K562 (cell line): ENCODE measurements around the gene SPDL1. TPM values are rescaled to one million over a fixed set of nuclear protein-coding genes. Genes with fewer than 3 reads are reported as not detected.
A peak's percentile ranks its signal among the peaks of the same experiment; 100 is the strongest.

Source experiments
- ATAC-seq: fragments of 200-7000 bp; cut with Tn5 transposase; 3 replicates; pipeline ENCODE4 v1.9.1; 2020; ENCODE audit warnings: moderate library complexity
- BruUV-seq: library from RNA; stranded (reverse); fragments of 400-500 nt; replicated peaks from 2 replicates; lab custom pipeline; 2021; lab: Mats Ljungman, UMichigan
- CTCF ChIA-PET: fragments of 300-600 bp; formaldehyde crosslinking; extraction: SDS; loops from one replicate; lab custom pipeline; 2021; ENCODE audit warnings: low intra/inter-chr PET ratio; lab: Yijun Ruan, JAX
- POLR2A ChIA-PET: fragments of 300-600, 350-650 bp; sonication (Branson Sonifier 250); formaldehyde crosslinking; extraction: SDS; loops from one replicate; lab custom pipeline; 2021; ENCODE audit warnings: antibody characterized with exemption, inconsistent platforms; lab: Yijun Ruan, JAX
- DNase-seq, 4 experiments: peaks; one replicate each; pipeline versions ENCODE4 v3.0.0 to v3.0.0-alpha.2; 2011 to 2018; ENCODE audit warnings: low spot score in 3 of 4, mixed read lengths in 3 of 4; ENCODE audit errors: extremely low read depth in 1 of 4
- FAIRE-seq: peaks from 2 replicates; lab custom pipeline; 2011; peaks lifted over from hg19 to GRCh38; lab: Jason Lieb, UNC
- H2AFZ ChIP-seq: 2 replicates; pipeline ENCODE4 v1.6.0; 2011; ENCODE audit warnings: low read depth, low read length, control low read depth, inconsistent platforms
- H3K27ac ChIP-seq: fragments of 200-600 bp; 3 replicates; pipeline ENCODE4 v1.8.0; 2011; ENCODE audit warnings: low read depth, mild to moderate bottlenecking, control low read depth, inconsistent platforms, low read length, moderate library complexity, mixed read lengths; ENCODE audit errors: extremely low read depth
- H3K27me3 ChIP-seq, 2 experiments: fragments of 300-600 bp in 1 of 2; 2 replicates in 1 of 2; 3 replicates in 1 of 2; pipeline versions ENCODE4 v1.6.0 to v1.8.0; 2011; ENCODE audit warnings: inconsistent platforms in 2 of 2, low read length in 2 of 2, mild to moderate bottlenecking in 1 of 2, mixed read lengths in 1 of 2, moderate library complexity in 1 of 2; ENCODE audit not compliant: control insufficient read depth in 2 of 2, insufficient read depth in 2 of 2
- H3K36me3 ChIP-seq: fragments of 300-600 bp; 3 replicates; pipeline ENCODE4 v1.8.0; 2011; ENCODE audit warnings: mild to moderate bottlenecking, low read length, inconsistent platforms; ENCODE audit not compliant: control insufficient read depth, insufficient read depth
- H3K4me1 ChIP-seq, 2 experiments: fragments of 200-600 bp in 1 of 2; replicated peaks in 1 of 2; 2 replicates in 1 of 2; 3 replicates in 1 of 2; pipeline versions ENCODE4 v1.5.1 to v1.8.0; 2011; ENCODE audit warnings: inconsistent platforms in 2 of 2, low read length in 2 of 2, mild to moderate bottlenecking in 1 of 2, mixed read lengths in 1 of 2, moderate library complexity in 1 of 2; ENCODE audit not compliant: control insufficient read depth in 2 of 2, insufficient read depth in 2 of 2
- H3K4me2 ChIP-seq: 2 replicates; pipeline ENCODE4 v1.6.1; 2011; ENCODE audit warnings: low read length, control low read depth, inconsistent platforms, mixed read lengths; ENCODE audit not compliant: insufficient read depth
- H3K4me3 ChIP-seq: fragments of 200-600 bp; sonication (generic), shearing (Covaris generic); 2 replicates; pipeline ENCODE4 v1.5.1; 2016; ENCODE audit warnings: control low read depth, inconsistent platforms
- H3K79me2 ChIP-seq: fragments of 200-600 bp; 3 replicates; pipeline ENCODE4 v1.8.0; 2011; ENCODE audit warnings: low read length, inconsistent platforms; ENCODE audit not compliant: control insufficient read depth, insufficient read depth
- H3K9ac ChIP-seq, 2 experiments: 2 replicates each; pipeline versions ENCODE4 v1.6.0 to v1.6.1; 2011; ENCODE audit warnings: low read depth in 2 of 2, low read length in 2 of 2, control low read depth in 1 of 2, inconsistent platforms in 1 of 2, mild to moderate bottlenecking in 1 of 2, mixed read lengths in 1 of 2; ENCODE audit not compliant: insufficient read depth in 1 of 2
- H3K9me1 ChIP-seq: one replicate; pipeline ENCODE4 v1.6.0; 2011; ENCODE audit warnings: inconsistent platforms, mild to moderate bottlenecking, low read length, moderate library complexity; ENCODE audit not compliant: control insufficient read depth, insufficient read depth
- H3K9me3 ChIP-seq: replicated peaks from 2 replicates; pipeline ENCODE4 v1.5.1; 2011; ENCODE audit warnings: low read depth, low read length, inconsistent platforms; ENCODE audit not compliant: control insufficient read depth, insufficient read depth
- H4K20me1 ChIP-seq: replicated peaks from 2 replicates; pipeline ENCODE4 v1.6.1; 2011; ENCODE audit warnings: low read length, inconsistent platforms, mixed read lengths; ENCODE audit not compliant: control insufficient read depth, insufficient read depth
- CBFA2T2 ChIP-seq: fragments of 450-650 bp; conservative IDR thresholded peaks from 2 replicates; pipeline ENCODE4 v1.6.1; 2017; ENCODE audit warnings: mild to moderate bottlenecking
- ETS1 ChIP-seq: conservative IDR thresholded peaks from 2 replicates; pipeline ENCODE4 v1.6.1; 2011; ENCODE audit warnings: low read depth, mild to moderate bottlenecking, low read length; ENCODE audit not compliant: control insufficient read depth
- HMG20B ChIP-seq: fragments of 250-450 bp; sonication (Bioruptor Pico); IDR thresholded peaks from 2 replicates; pipeline ENCODE4 v1.5.0; 2021; ENCODE audit warnings: mild to moderate bottlenecking
- RHOXF2B ChIP-seq: fragments of 250-450 bp; sonication (Bioruptor Pico); conservative IDR thresholded peaks from 2 replicates; pipeline ENCODE4 v1.5.1; 2021
- RREB1 ChIP-seq: fragments of 250-450 bp; sonication (Bioruptor Pico); IDR thresholded peaks from 2 replicates; pipeline ENCODE4 v1.4.0; 2020
- STAT5A ChIP-seq: IDR thresholded peaks from 2 replicates; pipeline ENCODE4 v1.6.1; 2012; ENCODE audit warnings: low read length, inconsistent platforms, borderline replicate concordance
- TCF7 ChIP-seq: sonication (generic); IDR thresholded peaks from 2 replicates; pipeline ENCODE4 v1.6.1; 2016; ENCODE audit warnings: antibody characterized with exemption, borderline replicate concordance
- TFE3 ChIP-seq: fragments of 450-650 bp; formaldehyde crosslinking; IDR thresholded peaks from 2 replicates; pipeline ENCODE4 v1.4.0; 2020; ENCODE audit warnings: mild to moderate bottlenecking, mixed read lengths
- WHSC1 ChIP-seq: IDR thresholded peaks from one replicate; pipeline ENCODE4 v1.6.1; 2012; ENCODE audit warnings: low read length, control low read depth, inconsistent platforms
- YY1 ChIP-seq, 3 experiments: IDR thresholded peaks; 2 replicates each; pipeline ENCODE4 v1.6.1; 2011; ENCODE audit warnings: low read length in 2 of 3, mild to moderate bottlenecking in 2 of 3, moderate library complexity in 2 of 3, borderline replicate concordance in 1 of 3, control low read depth in 1 of 3, low read depth in 1 of 3; ENCODE audit not compliant: insufficient read depth in 3 of 3, insufficient replicate concordance in 2 of 3, control insufficient read depth in 1 of 3, insufficient read length in 1 of 3; ENCODE audit errors: extremely low read depth in 1 of 3
- ZNF165 ChIP-seq: fragments of 250-450 bp; sonication (Bioruptor Pico); IDR thresholded peaks from 2 replicates; pipeline ENCODE4 v1.4.0; 2020; ENCODE audit warnings: borderline replicate concordance
- ZNF76 ChIP-seq: fragments of 250-450 bp; sonication (Bioruptor Pico); IDR thresholded peaks from 2 replicates; pipeline ENCODE4 v1.4.0; 2020; ENCODE audit warnings: mild to moderate bottlenecking, moderate library complexity, borderline replicate concordance
- WGBS: fragments of 100-300 bp; shearing (Covaris generic); methylation state at CpG from one replicate; pipeline ENCODE4 v1.1.6; 2016; ENCODE audit warnings: low coverage, mixed read lengths; ENCODE audit not compliant: insufficient coverage; ENCODE audit errors: missing lambda C conversion rate; 5-methylcytosine and 5-hydroxymethylcytosine counted together
- in situ Hi-C: fragments of 300-500 bp; cut with MboI; formaldehyde crosslinking; loops from 4 replicates; pipeline ENCODE4 v1.15.0; 2018; ENCODE audit warnings: inconsistent platforms, mixed read lengths
- intact Hi-C: fragments of 100-400 bp; cut with micrococcal nuclease; formaldehyde crosslinking; loops from 2 replicates; pipeline ENCODE4 v1.14.2; 2022
- polyA plus RNA-seq, 8 experiments: library from polyadenylated mRNA; depleted of rRNA in 4 of 8; stranded (reverse) in 5 of 8; unstranded in 3 of 8; fragments of >200 nt; fragmentation: Nextera tagmentation in 2 of 8; fragmentation: Illumina TruSeq in 1 of 8; extraction: Ambion mirVana in 2 of 8; extraction: Trizol in 1 of 8; gene quantifications; 2 replicates each; pipeline versions ENCODE4 v1.2.1 to v1.2.3, GENCODE V29; 2011 to 2014; ENCODE audit warnings: inconsistent platforms in 1 of 8, missing spikeins in 1 of 8
- total RNA-seq, 7 experiments: library from RNA; depleted of rRNA in 6 of 7; stranded (reverse); fragments of >200 nt in 6 of 7; fragmentation: Illumina TruSeq in 2 of 7; extraction: Trizol in 2 of 7; gene quantifications; 2 replicates each; pipeline versions ENCODE4 v1.2.1 to v1.2.3, GENCODE V29; 2011 to 2021; ENCODE audit warnings: low replicate concordance in 1 of 7

Gene SPDL1
- total and polyA plus RNA-seq, 9 of the 15 experiments (the other 6 are each of a cell fraction or from before 2014, with no cell fraction given), result 32.4 to 59.6 (median 49.0) TPM

- no peaks in the 10 kb centered on the region for H3K79me2 ChIP-seq
- no peaks in the 10 kb centered on the region for H3K9me1 ChIP-seq
- no peak overlapping the region for H2AFZ ChIP-seq
- CTCF ChIA-PET, result no interaction called here
- DNase-seq (no peak), FAIRE-seq (no peak), ATAC-seq (no peak)
- no peaks in the 10 kb centered on the region for H3K36me3 ChIP-seq
- H3K4me3 ChIP-seq, result no peak overlapping the region
- intact Hi-C loops (no loop called here), in situ Hi-C loops (no loop called here)
- no peaks in the 10 kb centered on the region for H4K20me1 ChIP-seq
- no peaks in the 10 kb centered on the region; a peak in 1 of 5 replicates for H3K27me3 ChIP-seq
- no peak overlapping the region for H3K4me2 ChIP-seq
- POLR2A ChIA-PET, result interaction anchor here (1.0 kb wide), 1 partner anchor 26 kb away, joined by 3 read pairs; no protein-coding TSS in a partner anchor
- no peak overlapping the region for H3K9ac ChIP-seq
- 0% methylated on average over 3 of the region's 3 CpGs for WGBS
- no peaks in the 10 kb centered on the region for H3K9me3 ChIP-seq
- no peak overlapping the region for H3K27ac ChIP-seq
- no TSS peak for BruUV-seq
- H3K4me1 ChIP-seq, result no peaks in the 10 kb centered on the region
- no peak for TF ChIP-seq ZNF165 (CRISPR knock-in tag)
- peak; percentile 94 for TF ChIP-seq TFE3 (CRISPR knock-in tag)
- no peak for TF ChIP-seq STAT5A
- TF ChIP-seq ETS1, result no peak
- no peak for TF ChIP-seq ZNF76 (CRISPR knock-in tag)
- TF ChIP-seq CBFA2T2, result peak; percentile 23; the same call in 1 of the 2 replicates
- no peak for TF ChIP-seq TCF7
- TF ChIP-seq WHSC1, result no peak
- TF ChIP-seq HMG20B (CRISPR knock-in tag), result no peak
- no peak for TF ChIP-seq RHOXF2B (CRISPR knock-in tag)
- TF ChIP-seq YY1 (IDR thresholded peaks at IDR 0.05; ENCODE audit: borderline replicate concordance in 1 of 3, control insufficient read depth in 1 of 3, extremely low read depth in 1 of 3, insufficient read depth in 3 of 3, insufficient read length in 1 of 3, insufficient replicate concordance in 2 of 3, low read depth in 1 of 3, low read length in 2 of 3), result no peak
- no peak for TF ChIP-seq RREB1 (CRISPR knock-in tag)
These were observed 36.1 kb upstream of the SPDL1 start for GRCh38 chr5:169547508-169547907.
